HAP-1 (cell line): ENCODE data around the gene STOX2.

ENCODE experiments used
- DNase-seq, 2 experiments: peaks; one replicate each; pipeline ENCODE4 v3.0.0-alpha.2; 2016 to 2020; ENCODE audit warnings: low spot score in 2 of 2
- H3K27me3 ChIP-seq: fragments of 250-450 bp; sonication (Bioruptor Pico); 2 replicates; pipeline ENCODE4 v1.5.1; 2020; ENCODE audit warnings: low read depth, mild to moderate bottlenecking, moderate library complexity
- H3K36me3 ChIP-seq: fragments of 250-450 bp; sonication (Bioruptor Pico); replicated peaks from 2 replicates; pipeline ENCODE4 v1.5.1; 2020; ENCODE audit warnings: mild to moderate bottlenecking
- H3K4me1 ChIP-seq: fragments of 250-450 bp; sonication (Bioruptor Pico); 2 replicates; pipeline ENCODE4 v1.5.1; 2020; ENCODE audit warnings: mild to moderate bottlenecking
- H3K4me3 ChIP-seq: fragments of 250-450 bp; sonication (Bioruptor Pico); 2 replicates; pipeline ENCODE4 v1.5.1; 2020; ENCODE audit warnings: mild to moderate bottlenecking, moderate library complexity
- H3K9me3 ChIP-seq: fragments of 250-450 bp; sonication (Bioruptor Pico); 2 replicates; pipeline ENCODE4 v1.5.1; 2020; ENCODE audit warnings: mild to moderate bottlenecking, moderate library complexity
- in situ Hi-C: fragments of 300-500 bp; cut with MboI; formaldehyde crosslinking; loops from 3 replicates; pipeline ENCODE4 v1.14.3; 2020; ENCODE audit warnings: low sequenced_read_pairs, inconsistent platforms, mixed read lengths

Gene STOX2

DNA sequence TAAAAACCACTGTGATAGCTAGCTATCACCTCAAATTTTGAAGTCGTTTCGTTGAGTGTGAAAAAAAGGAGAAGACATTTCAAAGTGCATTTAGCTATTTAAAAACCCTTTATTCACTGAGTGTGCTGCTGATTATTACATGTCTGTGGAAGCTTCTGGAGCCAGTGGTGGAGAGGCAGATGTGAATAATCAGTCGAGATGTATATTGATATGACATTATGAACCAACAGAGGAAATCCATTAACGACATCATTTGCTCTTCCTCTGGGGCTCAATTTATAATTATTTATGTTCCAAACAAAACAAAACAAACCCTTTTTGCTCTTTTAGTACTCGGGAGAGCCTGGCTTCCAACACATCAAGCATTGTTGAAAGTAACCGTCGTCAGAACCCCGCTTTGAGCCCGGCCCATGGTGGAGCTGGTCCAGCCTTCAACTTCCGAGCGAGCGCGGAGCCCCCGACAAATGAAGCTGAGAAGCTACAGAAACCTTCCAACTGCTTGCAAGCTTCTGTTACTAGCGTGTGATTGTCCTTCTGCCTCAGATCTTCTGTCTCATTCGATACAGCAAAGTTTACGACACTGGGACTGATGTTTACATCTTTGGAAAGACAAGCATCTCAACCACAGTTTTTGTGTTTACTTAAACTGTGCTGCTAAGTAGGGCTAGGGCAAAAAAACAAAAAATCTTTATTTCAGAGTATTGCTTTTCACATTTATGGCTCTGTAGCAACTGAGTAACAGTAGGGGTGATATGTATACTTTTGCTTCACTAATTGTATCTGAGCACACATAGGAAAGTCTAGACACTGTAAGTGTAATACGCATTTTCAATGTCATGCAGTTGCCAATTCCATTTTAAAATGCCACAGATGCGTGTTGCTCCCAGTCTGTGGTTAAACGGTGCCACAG is 111.9 kb downstream of the STOX2 start:
- peaks cover 2% of the 10 kb centered on the region; the same call in 1 of the 2 replicates for H3K4me1 ChIP-seq
- in situ Hi-C loops: no loop called here
- DNase-seq: no peak
- no peaks in the 10 kb centered on the region for H3K27me3 ChIP-seq
- no peak overlapping the region for H3K4me3 ChIP-seq
- peaks cover 2% of the 10 kb centered on the region; the same call in 1 of the 2 replicates for H3K36me3 ChIP-seq
- no peaks in the 10 kb centered on the region for H3K9me3 ChIP-seq

DNA sequence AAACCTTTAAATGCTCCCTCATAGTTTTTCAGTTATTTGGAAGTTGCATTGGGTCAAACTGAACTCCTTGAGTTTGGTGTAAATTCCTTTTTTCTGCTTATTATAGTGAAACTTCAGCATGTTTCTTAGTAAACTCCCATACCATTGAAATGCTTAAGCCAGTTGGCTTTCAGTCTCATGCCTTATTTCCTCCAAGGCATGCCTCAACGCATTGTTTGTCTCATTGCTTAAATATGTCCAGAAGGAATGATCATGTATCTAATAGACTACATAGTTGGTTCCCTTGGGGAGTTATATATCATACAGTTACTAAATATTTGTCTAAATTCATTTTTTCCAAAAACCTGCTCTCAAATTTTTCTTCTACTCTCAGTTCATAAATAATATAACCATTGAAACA is 114.0 kb downstream of the STOX2 start:
- H3K4me1 ChIP-seq: peaks cover 2% of the 10 kb centered on the region; the same call in 1 of the 2 replicates
- in situ Hi-C loops: no loop called here
- H3K27me3 ChIP-seq: no peaks in the 10 kb centered on the region
- no peak overlapping the region for H3K4me3 ChIP-seq
- peaks cover 2% of the 10 kb centered on the region; the same call in 1 of the 2 replicates for H3K36me3 ChIP-seq
- no peaks in the 10 kb centered on the region for H3K9me3 ChIP-seq
- no peak for DNase-seq

- in situ Hi-C loops: no loop called here
- no peak for DNase-seq
- Histone ChIP-seq H3K27me3 (no peaks in the 10 kb centered on the region), H3K4me1 (peaks cover 2% of the 10 kb centered on the region; the same call in 1 of the 2 replicates), H3K36me3 (peaks cover 2% of the 10 kb centered on the region; the same call in 1 of the 2 replicates), H3K4me3 (no peak overlapping the region), H3K9me3 (no peaks in the 10 kb centered on the region)
These were observed 114.8 kb downstream of the STOX2 start for GRCh38 chr4:184019667-184020623.

- in situ Hi-C loops: no loop called here
- DNase-seq: no peak
- no peaks in the 10 kb centered on the region for H3K27me3 ChIP-seq
- no peak overlapping the region for H3K4me3 ChIP-seq
- no peaks in the 10 kb centered on the region for H3K9me3 ChIP-seq
- peaks cover 2% of the 10 kb centered on the region; the same call in 1 of the 2 replicates for H3K36me3 ChIP-seq
- peaks cover 2% of the 10 kb centered on the region; the same call in 1 of the 2 replicates for H3K4me1 ChIP-seq
These were observed 116.3 kb downstream of the STOX2 start for GRCh38 chr4:184021389-184021788.

DNA sequence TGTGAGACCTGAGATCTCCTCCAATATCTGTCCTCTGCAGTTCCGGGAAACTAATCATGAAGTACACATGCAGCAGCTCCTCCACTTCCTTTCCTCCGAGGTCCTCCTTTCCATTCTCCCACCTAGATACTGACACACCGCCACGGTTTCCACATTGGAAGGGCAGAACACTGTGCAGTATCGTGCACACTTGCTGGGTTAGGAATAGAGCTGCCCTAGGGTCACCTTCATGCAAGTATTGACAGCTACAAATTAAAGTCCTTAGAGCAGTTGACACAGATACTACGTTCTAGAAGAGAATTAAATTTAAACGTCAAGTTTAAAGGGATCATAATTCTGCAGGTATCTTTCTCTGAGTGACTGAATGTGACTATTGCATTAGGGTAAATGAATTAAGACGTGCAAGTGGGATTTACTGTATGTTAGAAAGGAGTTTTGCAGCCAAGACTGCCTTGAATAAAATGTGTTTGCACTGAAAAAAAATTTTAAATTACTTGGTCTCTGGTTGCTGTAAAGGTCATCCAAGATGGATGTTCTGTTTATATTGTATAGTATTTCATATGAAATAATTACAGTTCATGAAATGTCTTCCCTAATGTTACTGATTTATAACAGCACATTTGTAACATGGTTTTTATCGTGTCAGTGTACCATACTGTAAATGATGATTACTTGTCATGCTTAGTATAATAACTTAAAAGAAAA is 117.7 kb downstream of the STOX2 start:
- Histone ChIP-seq H3K27me3 (no peaks in the 10 kb centered on the region), H3K4me1 (peaks cover 2% of the 10 kb centered on the region; the same call in 1 of the 2 replicates), H3K36me3 (peaks cover 2% of the 10 kb centered on the region; the same call in 1 of the 2 replicates), H3K9me3 (no peaks in the 10 kb centered on the region), H3K4me3 (no peak overlapping the region)
- in situ Hi-C loops: no loop called here
- no peak for DNase-seq

DNA sequence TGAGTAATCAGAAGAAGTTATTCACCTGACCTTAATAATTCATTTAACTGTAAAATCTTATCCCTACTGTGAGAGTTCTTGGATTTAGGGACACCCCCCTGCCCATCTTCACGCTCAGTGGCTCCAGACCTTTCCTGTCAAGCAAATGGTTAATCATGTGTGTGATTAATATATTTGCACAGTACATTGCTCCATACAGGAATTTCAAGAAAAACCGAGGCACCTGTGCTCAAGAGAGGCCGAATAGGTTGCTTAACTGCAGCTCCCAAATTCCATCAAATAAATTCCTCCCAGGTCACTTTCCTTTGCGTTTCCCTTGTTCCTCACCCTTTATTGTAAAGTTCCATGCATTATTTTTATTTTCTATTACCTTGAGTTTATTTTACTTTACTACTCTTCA is 119.5 kb downstream of the STOX2 start:
- H3K4me3 ChIP-seq: no peak overlapping the region
- peaks cover 2% of the 10 kb centered on the region; the same call in 1 of the 2 replicates for H3K4me1 ChIP-seq
- no peaks in the 10 kb centered on the region for H3K9me3 ChIP-seq
- no peaks in the 10 kb centered on the region for H3K36me3 ChIP-seq
- DNase-seq: no peak
- H3K27me3 ChIP-seq: no peaks in the 10 kb centered on the region
- in situ Hi-C loops: no loop called here

GRCh38 chr4:184028561-184029374 is 123.7 kb downstream of the STOX2 start:
- in situ Hi-C loops: no loop called here
- no peaks in the 10 kb centered on the region for H3K4me1 ChIP-seq
- no peaks in the 10 kb centered on the region for H3K9me3 ChIP-seq
- no peak for DNase-seq
- no peak overlapping the region for H3K4me3 ChIP-seq
- no peaks in the 10 kb centered on the region for H3K36me3 ChIP-seq
- H3K27me3 ChIP-seq: no peaks in the 10 kb centered on the region

GRCh38 chr4:184030036-184030435 is 124.9 kb downstream of the STOX2 start:
- no peaks in the 10 kb centered on the region for H3K27me3 ChIP-seq
- no peaks in the 10 kb centered on the region for H3K9me3 ChIP-seq
- no peak overlapping the region for H3K4me3 ChIP-seq
- no peak for DNase-seq
- H3K4me1 ChIP-seq: no peaks in the 10 kb centered on the region
- in situ Hi-C loops: no loop called here
- no peaks in the 10 kb centered on the region for H3K36me3 ChIP-seq

DNA sequence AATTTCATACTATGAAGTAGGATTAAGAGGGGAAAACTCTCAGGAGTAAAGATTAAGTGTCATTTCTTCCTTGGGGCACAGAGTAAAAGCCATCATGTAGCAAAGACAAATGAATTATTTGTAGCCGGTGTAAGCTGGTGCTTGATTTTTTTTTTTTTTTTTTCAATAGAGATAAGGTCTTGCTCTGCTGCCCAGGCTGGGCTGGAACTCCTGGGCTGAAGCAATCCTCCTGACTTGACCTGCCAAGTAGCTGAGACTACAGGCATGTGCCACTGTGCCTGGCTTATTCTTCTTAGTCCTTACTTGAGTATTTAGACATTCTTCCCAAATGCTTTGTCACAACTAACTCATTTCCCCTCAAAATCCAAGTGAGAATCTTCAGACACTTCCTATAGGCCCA is 125.7 kb downstream of the STOX2 start:
- Histone ChIP-seq H3K4me3 (no peak overlapping the region), H3K36me3 (no peaks in the 10 kb centered on the region), H3K4me1 (no peaks in the 10 kb centered on the region), H3K27me3 (no peaks in the 10 kb centered on the region), H3K9me3 (no peaks in the 10 kb centered on the region)
- no peak for DNase-seq
- in situ Hi-C loops: no loop called here

DNA sequence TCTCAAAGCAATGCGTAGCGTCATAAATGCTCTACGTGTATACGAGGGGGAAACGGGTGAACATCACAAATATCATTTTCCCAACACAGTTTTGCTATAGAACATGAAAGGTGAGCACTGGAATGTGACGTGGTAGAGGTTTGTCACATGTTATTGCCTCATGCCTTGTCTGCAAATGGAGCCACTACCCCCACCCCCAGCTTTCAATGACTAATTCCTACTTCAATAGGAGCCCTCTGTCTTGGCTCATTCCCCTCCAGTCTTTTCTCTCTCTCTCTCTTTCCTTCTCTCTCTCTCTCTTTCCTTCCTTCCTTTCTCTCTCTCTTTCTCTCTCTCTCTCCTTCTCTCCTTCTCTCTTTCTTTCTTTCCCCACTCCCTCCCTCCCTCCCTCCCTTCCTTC is 127.0 kb downstream of the STOX2 start:
- Histone ChIP-seq H3K9me3 (no peaks in the 10 kb centered on the region), H3K4me1 (no peaks in the 10 kb centered on the region), H3K36me3 (no peaks in the 10 kb centered on the region), H3K4me3 (no peak overlapping the region), H3K27me3 (no peaks in the 10 kb centered on the region)
- no peak for DNase-seq
- in situ Hi-C loops: no loop called here

GRCh38 chr4:184039963-184040383 is 134.9 kb downstream of the STOX2 start:
- Histone ChIP-seq H3K36me3 (no peaks in the 10 kb centered on the region), H3K4me1 (no peaks in the 10 kb centered on the region), H3K9me3 (no peaks in the 10 kb centered on the region), H3K4me3 (no peak overlapping the region), H3K27me3 (peaks cover 12% of the 10 kb centered on the region)
- no peak for DNase-seq
- in situ Hi-C loops: no loop called here

GRCh38 chr4:184041156-184041555 is 136.0 kb downstream of the STOX2 start:
- no peaks in the 10 kb centered on the region for H3K9me3 ChIP-seq
- H3K36me3 ChIP-seq: no peaks in the 10 kb centered on the region
- in situ Hi-C loops: no loop called here
- no peaks in the 10 kb centered on the region for H3K4me1 ChIP-seq
- no peak overlapping the region for H3K4me3 ChIP-seq
- peaks cover 12% of the 10 kb centered on the region for H3K27me3 ChIP-seq
- DNase-seq: no peak
